EH (cell line): ENCODE results near the gene ATP6V1G3.
A peak's percentile ranks its signal among the peaks of the same experiment; 100 is the strongest.

Source experiments
- DNase-seq: peaks from one replicate; pipeline ENCODE4 v3.0.0-alpha.2; 2015; ENCODE audit warnings: low read depth

The ATP6V1G3 gene

GRCh38 chr1:198542632-198543031 lies 2.2 kb upstream of the ATP6V1G3 start:
- no peak for DNase-seq

GRCh38 chr1:198541737-198542136 lies 1.3 kb upstream of the ATP6V1G3 start:
- DNase-seq, result no peak

- DNase-seq, result no peak
These were observed 1.7 kb downstream of the ATP6V1G3 start for GRCh38 chr1:198538579-198539364.

GRCh38 chr1:198535631-198536030 lies 4.8 kb downstream of the ATP6V1G3 start:
- no peak for DNase-seq

- DNase-seq, result no peak
These were observed 5.7 kb downstream of the ATP6V1G3 start for GRCh38 chr1:198534548-198535418.

- no peak for DNase-seq
These were observed 8.6 kb downstream of the ATP6V1G3 start for GRCh38 chr1:198531891-198532290.

- no peak for DNase-seq
These were observed 9.5 kb downstream of the ATP6V1G3 start for GRCh38 chr1:198530953-198531352.

- peak; percentile 91 for DNase-seq
These were observed 11.1 kb downstream of the ATP6V1G3 start for GRCh38 chr1:198529414-198529813.

- DNase-seq, result peak; percentile 61
These were observed 12.1 kb downstream of the ATP6V1G3 start for GRCh38 chr1:198528364-198528763.

GRCh38 chr1:198524556-198524955 lies 15.9 kb downstream of the ATP6V1G3 start:
- no peak for DNase-seq

GRCh38 chr1:198524127-198524526 lies 16.4 kb downstream of the ATP6V1G3 start:
- peak; percentile 6 for DNase-seq

- no peak for DNase-seq
These were observed 17.1 kb downstream of the ATP6V1G3 start for GRCh38 chr1:198523182-198523950.

GRCh38 chr1:198520524-198521254 lies 19.8 kb downstream of the ATP6V1G3 start:
- DNase-seq, result no peak

- no peak for DNase-seq
These were observed 20.6 kb downstream of the ATP6V1G3 start for GRCh38 chr1:198519639-198520501.

- DNase-seq, result no peak
These were observed 22.8 kb downstream of the ATP6V1G3 start for GRCh38 chr1:198517623-198518199.

GRCh38 chr1:198500096-198500495 lies 40.4 kb downstream of the ATP6V1G3 start:
- DNase-seq, result no peak

- peak; percentile 66 for DNase-seq
These were observed 40.9 kb downstream of the ATP6V1G3 start for GRCh38 chr1:198499588-198499987.

GRCh38 chr1:198498881-198499280 lies 41.6 kb downstream of the ATP6V1G3 start:
- peak; percentile 35 for DNase-seq

GRCh38 chr1:198498103-198498385 lies 42.4 kb downstream of the ATP6V1G3 start:
- no peak for DNase-seq

- peak; percentile 81 for DNase-seq
These were observed 43.0 kb downstream of the ATP6V1G3 start for GRCh38 chr1:198497326-198498102.
